Measurements from ENCODE around the gene NEDD4L.
A peak's percentile ranks its signal among the peaks of the same experiment; 100 is the strongest.
"Not testable (repeated sequence)": the region's sequence is repeated elsewhere in the genome, so short reads cannot be mapped to it uniquely, and the experiment has no call there.

The NEDD4L gene

GRCh38 chr18:58044370-58045241 is 580 bp downstream of the NEDD4L start:
- peaks cover 22% of the 10 kb centered on the region for H3K79me2 ChIP-seq (ENCODE audit: control insufficient read depth, insufficient read depth, low read length, unreplicated experiment)
- H3K27ac ChIP-seq (ENCODE audit: low read depth, low read length): no peak overlapping the region

GRCh38 chr18:58045242-58046092 is 1.4 kb downstream of the NEDD4L start:
- Histone ChIP-seq H3K27me3 (ENCODE audit: insufficient read depth, low read length) (no peaks in the 10 kb centered on the region), H2AFZ (ENCODE audit: low read length, unreplicated experiment) (peak overlapping the region; percentile 65), H3K79me2 (ENCODE audit: control insufficient read depth, insufficient read depth, low read length, unreplicated experiment) (peaks cover 22% of the 10 kb centered on the region), H3K36me3 (ENCODE audit: insufficient read depth, low read length) (no peaks in the 10 kb centered on the region), H3K27ac (ENCODE audit: low read depth, low read length) (no peak overlapping the region), H3K4me1 (ENCODE audit: control insufficient read depth, insufficient read depth, low read length, unreplicated experiment) (peaks cover 7% of the 10 kb centered on the region), H3K4me3 (ENCODE audit: low read depth, low read length) (peak overlapping the region; percentile 79)

More at GRCh38 chr18:58044370-58045241, 580 bp downstream of the NEDD4L start:
- Histone ChIP-seq H3K27me3 (ENCODE audit: insufficient read depth, low read length) (no peaks in the 10 kb centered on the region), H3K4me1 (ENCODE audit: control insufficient read depth, insufficient read depth, low read length, unreplicated experiment) (peaks cover 7% of the 10 kb centered on the region), H2AFZ (ENCODE audit: low read length, unreplicated experiment) (peak overlapping the region; percentile 65), H3K4me3 (ENCODE audit: low read depth, low read length) (peak overlapping the region; percentile 79), H3K36me3 (ENCODE audit: insufficient read depth, low read length) (no peaks in the 10 kb centered on the region)

- H3K79me2 ChIP-seq (ENCODE audit: control insufficient read depth, insufficient read depth, low read length, unreplicated experiment): peaks cover 22% of the 10 kb centered on the region
Measured at GRCh38 chr18:58046093-58046793, 2.2 kb downstream of the NEDD4L start.

GRCh38 chr18:58046794-58047555 is 2.9 kb downstream of the NEDD4L start:
- peaks cover 22% of the 10 kb centered on the region for H3K79me2 ChIP-seq (ENCODE audit: control insufficient read depth, insufficient read depth, low read length, unreplicated experiment)
- H3K4me3 ChIP-seq (ENCODE audit: low read depth, low read length): no peak overlapping the region
- H3K27me3 ChIP-seq (ENCODE audit: insufficient read depth, low read length): no peaks in the 10 kb centered on the region
- H3K36me3 ChIP-seq (ENCODE audit: insufficient read depth, low read length): no peaks in the 10 kb centered on the region
- H3K27ac ChIP-seq (ENCODE audit: low read depth, low read length): no peak overlapping the region
- peaks cover 10% of the 10 kb centered on the region for H3K4me1 ChIP-seq (ENCODE audit: control insufficient read depth, insufficient read depth, low read length, unreplicated experiment)
- no peak overlapping the region for H2AFZ ChIP-seq (ENCODE audit: low read length, unreplicated experiment)

More at GRCh38 chr18:58046093-58046793, 2.2 kb downstream of the NEDD4L start:
- no peak overlapping the region for H3K27ac ChIP-seq (ENCODE audit: low read depth, low read length)
- H3K27me3 ChIP-seq (ENCODE audit: insufficient read depth, low read length): no peaks in the 10 kb centered on the region
- H3K4me1 ChIP-seq (ENCODE audit: control insufficient read depth, insufficient read depth, low read length, unreplicated experiment): peaks cover 7% of the 10 kb centered on the region
- no peaks in the 10 kb centered on the region for H3K36me3 ChIP-seq (ENCODE audit: insufficient read depth, low read length)
- peak overlapping the region; percentile 79 for H3K4me3 ChIP-seq (ENCODE audit: low read depth, low read length)
- H2AFZ ChIP-seq (ENCODE audit: low read length, unreplicated experiment): no peak overlapping the region

- H3K36me3 ChIP-seq (ENCODE audit: insufficient read depth, low read length): no peaks in the 10 kb centered on the region
- no peaks in the 10 kb centered on the region for H3K27me3 ChIP-seq (ENCODE audit: insufficient read depth, low read length)
- H3K4me3 ChIP-seq (ENCODE audit: low read depth, low read length): no peak overlapping the region
- no peak overlapping the region for H2AFZ ChIP-seq (ENCODE audit: low read length, unreplicated experiment)
- no peak overlapping the region for H3K27ac ChIP-seq (ENCODE audit: low read depth, low read length)
- H3K79me2 ChIP-seq (ENCODE audit: control insufficient read depth, insufficient read depth, low read length, unreplicated experiment): peaks cover 22% of the 10 kb centered on the region
- H3K4me1 ChIP-seq (ENCODE audit: control insufficient read depth, insufficient read depth, low read length, unreplicated experiment): peaks cover 10% of the 10 kb centered on the region
Measured at GRCh38 chr18:58047556-58047882, 3.5 kb downstream of the NEDD4L start.

GRCh38 chr18:58048081-58048642 is 4.1 kb downstream of the NEDD4L start:
- Histone ChIP-seq H3K4me3 (ENCODE audit: low read depth, low read length) (no peak overlapping the region), H3K27me3 (ENCODE audit: insufficient read depth, low read length) (no peaks in the 10 kb centered on the region), H3K79me2 (ENCODE audit: control insufficient read depth, insufficient read depth, low read length, unreplicated experiment) (peaks cover 22% of the 10 kb centered on the region), H3K4me1 (ENCODE audit: control insufficient read depth, insufficient read depth, low read length, unreplicated experiment) (peaks cover 10% of the 10 kb centered on the region), H2AFZ (ENCODE audit: low read length, unreplicated experiment) (no peak overlapping the region), H3K36me3 (ENCODE audit: insufficient read depth, low read length) (no peaks in the 10 kb centered on the region), H3K27ac (ENCODE audit: low read depth, low read length) (no peak overlapping the region)

GRCh38 chr18:58049000-58049688 is 5.1 kb downstream of the NEDD4L start:
- Histone ChIP-seq H3K27me3 (ENCODE audit: insufficient read depth, low read length) (no peaks in the 10 kb centered on the region), H3K36me3 (ENCODE audit: insufficient read depth, low read length) (no peaks in the 10 kb centered on the region), H3K27ac (ENCODE audit: low read depth, low read length) (no peak overlapping the region), H3K79me2 (ENCODE audit: control insufficient read depth, insufficient read depth, low read length, unreplicated experiment) (peaks cover 22% of the 10 kb centered on the region), H2AFZ (ENCODE audit: low read length, unreplicated experiment) (no peak overlapping the region), H3K4me3 (ENCODE audit: low read depth, low read length) (no peak overlapping the region), H3K4me1 (ENCODE audit: control insufficient read depth, insufficient read depth, low read length, unreplicated experiment) (peaks cover 16% of the 10 kb centered on the region)

GRCh38 chr18:58050963-58051362 is 6.9 kb downstream of the NEDD4L start:
- not testable (repeated sequence) for H3K36me3 ChIP-seq (ENCODE audit: insufficient read depth, low read length); H3K27me3 ChIP-seq (ENCODE audit: insufficient read depth, low read length); H2AFZ ChIP-seq (ENCODE audit: low read length, unreplicated experiment); H3K4me3 ChIP-seq (ENCODE audit: low read depth, low read length); H3K27ac ChIP-seq (ENCODE audit: low read depth, low read length)
- Histone ChIP-seq H3K4me1 (ENCODE audit: control insufficient read depth, insufficient read depth, low read length, unreplicated experiment) (peaks cover 23% of the 10 kb centered on the region), H3K79me2 (ENCODE audit: control insufficient read depth, insufficient read depth, low read length, unreplicated experiment) (peaks cover 19% of the 10 kb centered on the region)

- Histone ChIP-seq H3K79me2 (ENCODE audit: control insufficient read depth, insufficient read depth, low read length, unreplicated experiment) (peaks cover 12% of the 10 kb centered on the region), H2AFZ (ENCODE audit: low read length, unreplicated experiment) (no peak overlapping the region), H3K4me3 (ENCODE audit: low read depth, low read length) (no peak overlapping the region)
Measured at GRCh38 chr18:58051765-58052460, 7.9 kb downstream of the NEDD4L start.

More at GRCh38 chr18:58051765-58052460, 7.9 kb downstream of the NEDD4L start:
- peaks cover 16% of the 10 kb centered on the region for H3K4me1 ChIP-seq (ENCODE audit: control insufficient read depth, insufficient read depth, low read length, unreplicated experiment)
- no peak overlapping the region for H3K27ac ChIP-seq (ENCODE audit: low read depth, low read length)
- H3K36me3 ChIP-seq (ENCODE audit: insufficient read depth, low read length): no peaks in the 10 kb centered on the region
- no peaks in the 10 kb centered on the region for H3K27me3 ChIP-seq (ENCODE audit: insufficient read depth, low read length)
